ENCODE data around the gene KRTAP4-5.

DNA sequence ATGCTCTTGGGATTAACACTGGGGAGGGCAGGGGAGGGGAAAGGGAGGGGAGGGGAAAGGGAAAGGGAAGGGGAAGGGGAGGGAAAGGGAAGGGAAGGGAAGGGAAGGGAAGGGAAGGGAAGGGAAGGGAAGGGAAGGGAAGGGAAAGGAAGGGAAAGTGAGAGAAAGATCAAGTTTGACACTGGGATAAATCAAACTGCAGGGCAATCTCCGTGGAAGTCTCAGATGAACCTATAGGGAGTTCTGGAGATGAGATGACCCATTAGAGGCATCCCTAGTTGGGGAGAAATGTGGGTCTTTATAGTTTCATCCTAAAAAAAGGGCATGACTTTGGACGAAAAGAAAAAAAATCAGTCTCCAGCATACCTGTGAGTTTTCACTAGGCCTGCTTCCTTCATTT lies 27.9 kb downstream of the KRTAP4-5 start:
- TF ChIP-seq POLR2A (IDR thresholded peaks at IDR 0.05; ENCODE audit: extremely low read depth, insufficient read length) = no peak
- TF ChIP-seq, protein P1, sequence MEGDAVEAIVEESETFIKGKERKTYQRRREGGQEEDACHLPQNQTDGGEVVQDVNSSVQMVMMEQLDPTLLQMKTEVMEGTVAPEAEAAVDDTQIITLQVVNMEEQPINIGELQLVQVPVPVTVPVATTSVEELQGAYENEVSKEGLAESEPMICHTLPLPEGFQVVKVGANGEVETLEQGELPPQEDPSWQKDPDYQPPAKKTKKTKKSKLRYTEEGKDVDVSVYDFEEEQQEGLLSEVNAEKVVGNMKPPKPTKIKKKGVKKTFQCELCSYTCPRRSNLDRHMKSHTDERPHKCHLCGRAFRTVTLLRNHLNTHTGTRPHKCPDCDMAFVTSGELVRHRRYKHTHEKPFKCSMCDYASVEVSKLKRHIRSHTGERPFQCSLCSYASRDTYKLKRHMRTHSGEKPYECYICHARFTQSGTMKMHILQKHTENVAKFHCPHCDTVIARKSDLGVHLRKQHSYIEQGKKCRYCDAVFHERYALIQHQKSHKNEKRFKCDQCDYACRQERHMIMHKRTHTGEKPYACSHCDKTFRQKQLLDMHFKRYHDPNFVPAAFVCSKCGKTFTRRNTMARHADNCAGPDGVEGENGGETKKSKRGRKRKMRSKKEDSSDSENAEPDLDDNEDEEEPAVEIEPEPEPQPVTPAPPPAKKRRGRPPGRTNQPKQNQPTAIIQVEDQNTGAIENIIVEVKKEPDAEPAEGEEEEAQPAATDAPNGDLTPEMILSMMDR (IDR thresholded peaks at IDR 0.05; ENCODE audit: low read depth, low read length) = no peak
